ENCODE results near the gene NCAM2. TPM values are rescaled to one million over a fixed set of nuclear protein-coding genes. Genes with fewer than 3 reads are reported as not detected.

The NCAM2 gene
- polyA plus RNA-seq, 1 experiment: 0.83 TPM

GRCh38 chr21:21122680-21123079, 124.5 kb downstream of the NCAM2 start:
- ChIA-PET POLR2A (no interaction called here), CTCF (no interaction called here)
- H3K27me3 ChIP-seq (ENCODE audit: control insufficient read depth, insufficient read depth, low read length): no peaks in the 10 kb centered on the region
- no peak for DNase-seq (ENCODE audit: low read depth)
- H3K4me3 ChIP-seq (ENCODE audit: low read depth, low read length): no peak overlapping the region
- H3K36me3 ChIP-seq (ENCODE audit: control insufficient read depth, insufficient read depth, low read length): no peaks in the 10 kb centered on the region
- no peak for TF ChIP-seq CTCF (IDR thresholded peaks at IDR 0.05; ENCODE audit: insufficient read depth, low read depth, low read length)

DNA sequence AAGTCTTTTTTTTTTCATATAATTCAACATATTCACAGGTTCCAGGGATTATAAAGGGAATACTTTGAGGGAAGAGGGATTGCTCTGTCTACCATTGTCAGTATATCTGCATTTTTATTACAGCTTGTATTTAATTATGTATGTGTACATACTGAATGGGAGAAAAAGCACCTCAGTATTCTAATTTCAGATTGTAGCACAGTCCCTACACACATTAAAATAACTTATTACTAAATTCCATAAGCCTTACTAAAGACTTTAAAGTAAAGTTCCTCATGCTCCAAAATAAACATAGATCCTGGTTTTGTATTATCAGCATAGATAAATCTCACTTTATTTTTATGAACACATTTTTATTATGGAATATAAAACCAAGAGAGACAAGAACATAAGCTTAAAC, 134.2 kb downstream of the NCAM2 start:
- POLR2A ChIA-PET: no interaction called here
- no peak for TF ChIP-seq CTCF (IDR thresholded peaks at IDR 0.05; ENCODE audit: insufficient read depth, low read depth, low read length)
- CTCF ChIA-PET: interaction anchor here (1.0 kb wide), 1 partner anchor 33 kb away, joined by 3 read pairs; no protein-coding TSS in a partner anchor

DNA sequence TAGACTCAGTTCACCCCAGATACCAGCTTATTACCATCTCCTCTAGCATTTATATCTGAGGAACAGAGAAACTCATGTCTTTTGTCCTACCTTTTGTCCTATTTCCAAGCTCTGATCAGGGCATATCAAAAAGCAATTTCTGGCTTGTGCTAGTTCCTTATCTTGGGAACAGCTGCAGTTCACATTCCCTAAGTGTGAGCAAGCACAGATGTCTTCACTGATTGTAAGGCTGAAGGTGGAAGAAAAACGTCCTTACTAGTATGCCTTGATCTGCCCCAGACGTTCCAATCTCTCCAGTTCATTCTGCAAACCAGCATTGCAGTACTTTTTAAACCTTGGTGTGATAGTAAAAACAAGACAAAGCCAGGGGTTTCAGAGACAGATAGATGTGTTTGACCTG, 139.8 kb downstream of the NCAM2 start:
- TF ChIP-seq CTCF (IDR thresholded peaks at IDR 0.05; ENCODE audit: insufficient read depth, low read depth, low read length): no peak
- ChIA-PET POLR2A (no interaction called here), CTCF (no interaction called here)

More for the DNA sequence above, 134.2 kb downstream of the NCAM2 start:
- no peaks in the 10 kb centered on the region for H3K36me3 ChIP-seq (ENCODE audit: control insufficient read depth, insufficient read depth, low read length)
- H3K4me3 ChIP-seq (ENCODE audit: low read depth, low read length): no peak overlapping the region
- H3K27me3 ChIP-seq (ENCODE audit: control insufficient read depth, insufficient read depth, low read length): no peaks in the 10 kb centered on the region
- no peak for DNase-seq (ENCODE audit: low read depth)

GRCh38 chr21:21146587-21147373, 148.6 kb downstream of the NCAM2 start:
- no peak for TF ChIP-seq CTCF (IDR thresholded peaks at IDR 0.05; ENCODE audit: insufficient read depth, low read depth, low read length)
- CTCF ChIA-PET: no interaction called here
- POLR2A ChIA-PET: no interaction called here
- no peaks in the 10 kb centered on the region for H3K27me3 ChIP-seq (ENCODE audit: control insufficient read depth, insufficient read depth, low read length)
- H3K4me3 ChIP-seq (ENCODE audit: low read depth, low read length): no peak overlapping the region
- H3K36me3 ChIP-seq (ENCODE audit: control insufficient read depth, insufficient read depth, low read length): no peaks in the 10 kb centered on the region
- no peak for DNase-seq (ENCODE audit: low read depth)

More for the DNA sequence above, 139.8 kb downstream of the NCAM2 start:
- Histone ChIP-seq H3K27me3 (ENCODE audit: control insufficient read depth, insufficient read depth, low read length) (no peaks in the 10 kb centered on the region), H3K36me3 (ENCODE audit: control insufficient read depth, insufficient read depth, low read length) (no peaks in the 10 kb centered on the region), H3K4me3 (ENCODE audit: low read depth, low read length) (no peak overlapping the region)
- no peak for DNase-seq (ENCODE audit: low read depth)

GRCh38 chr21:21147374-21147745, 149.2 kb downstream of the NCAM2 start:
- H3K36me3 ChIP-seq (ENCODE audit: control insufficient read depth, insufficient read depth, low read length): no peaks in the 10 kb centered on the region
- DNase-seq (ENCODE audit: low read depth): no peak
- no peaks in the 10 kb centered on the region for H3K27me3 ChIP-seq (ENCODE audit: control insufficient read depth, insufficient read depth, low read length)
- no peak for TF ChIP-seq CTCF (IDR thresholded peaks at IDR 0.05; ENCODE audit: insufficient read depth, low read depth, low read length)
- H3K4me3 ChIP-seq (ENCODE audit: low read depth, low read length): no peak overlapping the region
- ChIA-PET POLR2A (no interaction called here), CTCF (no interaction called here)
